ENCODE results near the gene PKDREJ. TPM values are rescaled to one million over a fixed set of nuclear protein-coding genes. Genes with fewer than 3 reads are reported as not detected.
A peak's percentile ranks its signal among the peaks of the same experiment; 100 is the strongest.

Gene PKDREJ
- total RNA-seq, 1 donor from 2014 or later, result 0.05 TPM

DNA sequence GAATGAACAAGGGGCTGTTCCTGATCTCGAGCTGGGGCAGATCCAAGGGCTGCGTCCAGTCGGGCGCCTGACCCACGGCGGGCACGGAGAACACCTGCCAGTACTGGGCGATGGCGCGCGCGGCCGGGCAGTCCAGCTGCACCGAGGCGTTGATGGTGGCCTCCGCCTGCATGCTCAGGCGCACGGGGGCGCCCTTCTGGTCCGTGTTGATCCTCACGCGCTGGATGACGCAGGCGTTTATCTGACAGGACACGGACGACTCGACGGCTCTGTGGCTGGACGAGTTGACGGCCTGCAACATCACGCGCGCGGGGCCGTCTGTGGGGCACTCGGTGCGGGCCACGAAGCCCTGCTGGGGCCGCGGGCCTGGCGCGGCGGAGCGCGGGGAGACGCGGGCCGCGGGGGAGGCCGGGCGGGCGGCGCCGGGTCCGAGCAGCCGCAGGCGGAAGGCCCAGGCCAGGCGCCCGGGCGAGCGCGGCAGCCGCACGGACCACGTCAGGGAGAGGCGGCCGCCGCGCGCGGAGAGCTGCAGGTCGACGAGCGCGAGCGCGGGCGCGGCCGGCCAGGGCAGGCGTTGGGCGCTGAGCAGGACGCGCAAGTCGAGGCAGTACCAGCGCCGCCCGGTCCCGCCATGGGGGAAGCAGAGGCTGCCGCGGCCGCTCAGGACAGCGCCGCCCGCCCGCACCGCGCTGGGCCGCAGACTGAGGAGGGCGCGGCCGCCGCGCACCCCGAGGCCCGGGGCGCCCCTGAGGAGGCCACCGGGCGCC, 511 bp downstream of the PKDREJ start:
- DNase-seq (ENCODE audit: extremely low spot score, unreplicated experiment), result no peak
- Mint-ChIP-seq H3K27ac (no peak overlapping the region), H3K4me3 (no peak overlapping the region), H3K9me3 (peaks cover 20% of the 10 kb centered on the region), H3K4me1 (ENCODE audit: unreplicated experiment) (peaks cover 6% of the 10 kb centered on the region), H3K27me3 (peaks cover 83% of the 10 kb centered on the region), H3K36me3 (peaks cover 10% of the 10 kb centered on the region)
- TF ChIP-seq, protein P1, sequence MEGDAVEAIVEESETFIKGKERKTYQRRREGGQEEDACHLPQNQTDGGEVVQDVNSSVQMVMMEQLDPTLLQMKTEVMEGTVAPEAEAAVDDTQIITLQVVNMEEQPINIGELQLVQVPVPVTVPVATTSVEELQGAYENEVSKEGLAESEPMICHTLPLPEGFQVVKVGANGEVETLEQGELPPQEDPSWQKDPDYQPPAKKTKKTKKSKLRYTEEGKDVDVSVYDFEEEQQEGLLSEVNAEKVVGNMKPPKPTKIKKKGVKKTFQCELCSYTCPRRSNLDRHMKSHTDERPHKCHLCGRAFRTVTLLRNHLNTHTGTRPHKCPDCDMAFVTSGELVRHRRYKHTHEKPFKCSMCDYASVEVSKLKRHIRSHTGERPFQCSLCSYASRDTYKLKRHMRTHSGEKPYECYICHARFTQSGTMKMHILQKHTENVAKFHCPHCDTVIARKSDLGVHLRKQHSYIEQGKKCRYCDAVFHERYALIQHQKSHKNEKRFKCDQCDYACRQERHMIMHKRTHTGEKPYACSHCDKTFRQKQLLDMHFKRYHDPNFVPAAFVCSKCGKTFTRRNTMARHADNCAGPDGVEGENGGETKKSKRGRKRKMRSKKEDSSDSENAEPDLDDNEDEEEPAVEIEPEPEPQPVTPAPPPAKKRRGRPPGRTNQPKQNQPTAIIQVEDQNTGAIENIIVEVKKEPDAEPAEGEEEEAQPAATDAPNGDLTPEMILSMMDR (conservative IDR thresholded peaks at IDR 0.05), result peak; percentile 43

DNA sequence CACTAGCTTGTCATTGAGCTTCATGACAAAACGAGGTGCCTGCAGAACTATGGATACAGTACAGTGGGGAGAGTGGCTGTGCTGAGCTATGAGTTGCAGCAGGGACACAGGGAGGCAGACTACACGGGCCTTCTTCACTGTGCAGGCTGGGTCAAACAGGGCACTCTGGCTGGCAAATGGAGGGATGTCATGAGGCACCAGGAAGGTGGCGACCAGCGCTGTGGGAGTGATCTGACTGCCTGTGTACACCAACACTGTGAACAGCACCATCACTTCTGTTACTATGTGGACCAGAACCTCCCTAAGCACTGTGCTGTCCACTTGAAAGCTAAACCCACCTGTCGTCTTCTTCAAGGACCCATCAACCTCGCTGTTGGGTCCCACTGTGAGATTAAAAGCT, 3.1 kb downstream of the PKDREJ start:
- H3K36me3 Mint-ChIP-seq, result peaks cover 10% of the 10 kb centered on the region
- no peak overlapping the region for H3K4me3 Mint-ChIP-seq
- peaks cover 84% of the 10 kb centered on the region for H3K27me3 Mint-ChIP-seq
- DNase-seq (ENCODE audit: extremely low spot score, unreplicated experiment), result no peak
- peaks cover 30% of the 10 kb centered on the region for H3K9me3 Mint-ChIP-seq
- TF ChIP-seq, protein P1 (conservative IDR thresholded peaks at IDR 0.05), result no peak
- no peaks in the 10 kb centered on the region for H3K4me1 Mint-ChIP-seq (ENCODE audit: unreplicated experiment)
- H3K27ac Mint-ChIP-seq, result no peak overlapping the region

DNA sequence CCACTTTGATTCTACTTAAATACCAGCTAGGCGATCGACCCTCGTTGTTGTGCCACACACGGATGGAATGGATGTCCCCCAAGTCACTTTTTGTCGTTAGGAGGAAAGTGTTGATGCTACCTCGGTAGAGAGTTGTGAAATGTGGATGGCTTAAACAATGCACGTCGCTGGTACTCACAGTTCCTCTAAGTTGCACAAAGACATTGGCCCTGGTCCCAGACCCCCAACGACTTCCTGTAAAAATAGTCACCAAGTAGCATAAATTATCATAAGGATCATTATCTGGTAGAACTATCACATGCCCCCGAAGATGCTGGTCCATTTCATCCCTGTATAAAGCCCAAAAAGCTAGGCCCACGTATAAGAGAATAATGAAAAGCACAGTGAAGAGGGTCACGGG, 3.8 kb downstream of the PKDREJ start:
- Mint-ChIP-seq H3K9me3 (peaks cover 30% of the 10 kb centered on the region), H3K27ac (no peak overlapping the region), H3K36me3 (peaks cover 10% of the 10 kb centered on the region), H3K27me3 (peaks cover 77% of the 10 kb centered on the region), H3K4me1 (ENCODE audit: unreplicated experiment) (no peaks in the 10 kb centered on the region), H3K4me3 (no peak overlapping the region)
- TF ChIP-seq, protein P1 (conservative IDR thresholded peaks at IDR 0.05), result no peak
- DNase-seq (ENCODE audit: extremely low spot score, unreplicated experiment), result no peak

DNA sequence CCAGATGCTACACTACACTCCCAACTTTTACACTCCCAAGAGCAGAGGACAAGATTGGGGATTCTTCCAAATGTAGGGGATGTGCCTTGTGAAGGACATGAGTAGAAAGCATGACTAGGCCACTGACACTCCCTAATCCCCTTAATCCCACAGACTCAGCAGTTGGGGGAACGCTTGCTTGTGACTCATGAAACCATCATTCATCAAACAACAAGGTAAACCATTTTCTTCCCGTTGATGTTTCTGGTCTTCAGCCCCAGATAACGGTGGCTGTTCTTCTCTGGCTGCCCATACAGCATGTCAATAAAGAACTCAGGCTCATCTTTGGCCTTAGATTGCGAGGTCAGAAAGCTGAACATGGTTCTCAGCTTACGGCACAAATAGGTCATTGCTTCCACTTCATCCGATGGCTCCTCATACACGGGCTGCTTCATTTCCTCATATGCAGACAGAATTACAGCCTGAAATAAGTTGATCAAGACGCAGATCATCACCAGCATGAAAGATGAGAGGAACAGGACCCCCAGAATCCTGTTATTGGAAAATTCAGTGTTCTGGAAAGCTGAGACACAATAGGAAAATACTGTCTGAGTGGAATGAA, 6.7 kb downstream of the PKDREJ start:
- Mint-ChIP-seq H3K27ac (no peak overlapping the region), H3K27me3 (peaks cover 57% of the 10 kb centered on the region), H3K4me1 (ENCODE audit: unreplicated experiment) (peaks cover 6% of the 10 kb centered on the region)

DNA sequence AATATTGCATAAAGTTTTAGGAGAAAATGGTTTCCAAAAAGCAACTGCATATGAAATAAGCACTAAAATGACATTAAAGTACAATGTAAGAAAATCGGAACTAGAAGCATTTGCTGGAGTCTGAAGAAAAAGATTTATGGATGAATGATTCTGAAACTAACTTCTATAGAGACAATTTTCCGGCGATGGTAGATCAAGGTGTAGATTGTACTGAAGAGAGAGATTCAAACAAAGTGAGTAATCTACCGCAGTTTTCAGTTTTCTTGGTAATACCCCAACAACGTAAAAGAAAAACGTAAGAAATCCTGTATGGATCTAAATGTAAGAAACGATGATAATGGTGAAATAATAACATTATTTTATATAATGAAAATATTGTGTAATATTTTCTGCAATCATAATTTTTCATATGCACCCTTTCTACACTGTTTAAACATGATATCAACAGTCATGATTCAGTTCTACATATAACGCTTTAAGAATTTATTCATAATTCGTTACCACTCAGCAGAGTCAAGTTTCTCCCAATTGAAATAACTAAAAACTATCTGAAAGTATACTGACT, 11.2 kb downstream of the PKDREJ start:
- TF ChIP-seq, protein P1 (conservative IDR thresholded peaks at IDR 0.05), result no peak
- no peak overlapping the region for H3K27ac Mint-ChIP-seq
- DNase-seq (ENCODE audit: extremely low spot score, unreplicated experiment), result no peak
- H3K9me3 Mint-ChIP-seq, result peaks cover 12% of the 10 kb centered on the region
- peaks cover 14% of the 10 kb centered on the region for H3K27me3 Mint-ChIP-seq
- H3K36me3 Mint-ChIP-seq, result no peaks in the 10 kb centered on the region
- peaks cover 11% of the 10 kb centered on the region for H3K4me1 Mint-ChIP-seq (ENCODE audit: unreplicated experiment)
- peak overlapping the region; percentile 85 for H3K4me3 Mint-ChIP-seq

More for the DNA sequence above, 6.7 kb downstream of the PKDREJ start:
- Mint-ChIP-seq H3K9me3 (peaks cover 30% of the 10 kb centered on the region), H3K4me3 (no peak overlapping the region), H3K36me3 (peaks cover 6% of the 10 kb centered on the region)
- TF ChIP-seq, protein P1 (conservative IDR thresholded peaks at IDR 0.05), result no peak
- DNase-seq (ENCODE audit: extremely low spot score, unreplicated experiment), result no peak
